ENCODE measurements around the gene NPIPB8. TPM values are rescaled to one million over a fixed set of nuclear protein-coding genes. Genes with fewer than 3 reads are reported as not detected.
"Not testable (repeated sequence)": the region's sequence is repeated elsewhere in the genome, so short reads cannot be mapped to it uniquely, and the experiment has no call there.

The NPIPB8 gene
- total RNA-seq: 2.0 TPM
- not detected for polyA plus RNA-seq

DNA sequence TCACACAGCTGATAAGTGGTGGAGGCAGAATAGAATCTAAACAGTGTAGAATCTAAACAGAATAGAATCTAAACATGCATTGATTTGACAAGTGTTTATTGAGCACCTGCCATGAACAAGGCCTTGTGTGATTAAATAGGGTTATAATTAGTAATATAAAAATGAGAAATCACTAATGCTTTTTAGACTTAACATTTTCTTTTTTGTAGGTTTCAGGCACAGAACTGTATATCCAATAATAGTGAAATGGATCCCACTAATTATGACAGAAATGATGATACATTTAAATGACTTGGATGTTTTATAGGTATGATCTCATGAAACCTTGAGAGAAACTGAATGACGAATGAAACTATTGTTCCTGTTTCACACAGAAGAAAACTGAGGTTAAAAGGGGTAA lies at the start of gene NPIPB8:
Gene NPIPB8 (plus strand): TSS at position 301 of the 400 bp plus-strand sequence. CDS start 296 bp downstream, outside the sequence.
- H3K36me3 ChIP-seq (ENCODE audit: insufficient read depth); DNase-seq (ENCODE audit: extremely low spot score): not testable (repeated sequence)
- WGBS: no CpG with 5 or more reads among the region's 1 CpG

DNA sequence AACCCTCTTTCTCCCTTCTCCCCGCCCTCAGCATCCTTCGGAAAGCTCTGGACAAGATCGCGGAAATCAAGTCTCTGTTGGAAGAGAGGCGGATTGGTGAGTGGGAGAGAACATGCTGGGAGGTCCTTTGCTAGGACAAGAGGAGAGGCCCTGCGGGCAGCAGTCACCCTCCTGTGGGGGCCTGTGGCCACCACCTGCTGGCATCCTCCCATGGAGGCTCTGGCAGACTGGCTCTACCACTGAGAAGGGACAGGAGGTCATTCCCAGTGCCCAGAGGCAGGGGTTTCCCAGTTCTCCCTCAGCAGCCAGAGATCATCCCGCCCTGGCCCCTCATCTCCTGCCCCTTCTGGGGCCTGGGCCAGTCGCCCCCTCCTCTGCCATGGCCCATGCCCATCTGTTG lies 48.8 kb upstream of the NPIPB8 start:
- Histone ChIP-seq H3K4me3 (ENCODE audit: low read depth, low read length) (no peak overlapping the region), H3K4me1 (ENCODE audit: insufficient read depth) (no peaks in the 10 kb centered on the region), H3K36me3 (ENCODE audit: insufficient read depth) (peaks cover 8% of the 10 kb centered on the region), H3K27ac (ENCODE audit: low read depth) (no peak overlapping the region)
- no peak for DNase-seq (ENCODE audit: extremely low spot score)
- 96% methylated on average over 8 of the region's 8 CpGs for WGBS

More for the DNA sequence above, at the start of gene NPIPB8:
- not testable (repeated sequence) for H3K27ac ChIP-seq (ENCODE audit: low read depth); H3K4me1 ChIP-seq (ENCODE audit: insufficient read depth); H3K4me3 ChIP-seq (ENCODE audit: low read depth, low read length)

- peaks cover 8% of the 10 kb centered on the region for H3K36me3 ChIP-seq (ENCODE audit: insufficient read depth)
- no peaks in the 10 kb centered on the region for H3K4me1 ChIP-seq (ENCODE audit: insufficient read depth)
- H3K4me3 ChIP-seq (ENCODE audit: low read depth, low read length): no peak overlapping the region
- DNase-seq (ENCODE audit: extremely low spot score): no peak
- WGBS: 95% methylated on average over 13 of the region's 13 CpGs
- H3K27ac ChIP-seq (ENCODE audit: low read depth): no peak overlapping the region
Observed at GRCh38 chr16:28589930-28590329, 47.9 kb upstream of the NPIPB8 start.

GRCh38 chr16:28590384-28591340 lies 47.2 kb upstream of the NPIPB8 start:
- peaks cover 8% of the 10 kb centered on the region for H3K36me3 ChIP-seq (ENCODE audit: insufficient read depth)
- no peak overlapping the region for H3K27ac ChIP-seq (ENCODE audit: low read depth)
- DNase-seq (ENCODE audit: extremely low spot score): no peak
- no peak overlapping the region for H3K4me3 ChIP-seq (ENCODE audit: low read depth, low read length)
- 95% methylated on average over 22 of the region's 22 CpGs for WGBS
- H3K4me1 ChIP-seq (ENCODE audit: insufficient read depth): no peaks in the 10 kb centered on the region

DNA sequence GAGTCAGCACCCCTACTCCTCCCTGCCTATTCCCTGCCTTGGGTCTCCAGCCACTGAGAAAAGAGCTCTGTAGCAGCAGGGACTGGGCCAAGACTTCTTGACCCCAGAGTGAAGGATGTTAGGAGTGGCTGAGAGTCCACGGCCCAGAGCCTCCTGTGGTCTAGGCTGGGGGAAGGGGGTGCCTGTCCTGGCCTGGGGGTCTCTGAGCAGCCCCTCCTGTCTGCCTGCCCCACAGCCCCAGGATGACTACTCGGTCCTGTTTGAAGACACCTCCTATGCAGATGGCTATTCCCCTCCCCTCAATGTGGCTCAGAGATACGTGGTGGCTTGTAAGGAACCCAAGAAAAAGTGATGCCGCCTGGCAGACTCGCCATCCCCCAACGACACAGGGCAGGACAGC lies 46.5 kb upstream of the NPIPB8 start:
- H3K36me3 ChIP-seq (ENCODE audit: insufficient read depth): peaks cover 8% of the 10 kb centered on the region
- DNase-seq (ENCODE audit: extremely low spot score): no peak
- 81% methylated on average over 6 of the region's 6 CpGs for WGBS
- H3K27ac ChIP-seq (ENCODE audit: low read depth): no peak overlapping the region
- no peaks in the 10 kb centered on the region for H3K4me1 ChIP-seq (ENCODE audit: insufficient read depth)
- no peak overlapping the region for H3K4me3 ChIP-seq (ENCODE audit: low read depth, low read length)

DNA sequence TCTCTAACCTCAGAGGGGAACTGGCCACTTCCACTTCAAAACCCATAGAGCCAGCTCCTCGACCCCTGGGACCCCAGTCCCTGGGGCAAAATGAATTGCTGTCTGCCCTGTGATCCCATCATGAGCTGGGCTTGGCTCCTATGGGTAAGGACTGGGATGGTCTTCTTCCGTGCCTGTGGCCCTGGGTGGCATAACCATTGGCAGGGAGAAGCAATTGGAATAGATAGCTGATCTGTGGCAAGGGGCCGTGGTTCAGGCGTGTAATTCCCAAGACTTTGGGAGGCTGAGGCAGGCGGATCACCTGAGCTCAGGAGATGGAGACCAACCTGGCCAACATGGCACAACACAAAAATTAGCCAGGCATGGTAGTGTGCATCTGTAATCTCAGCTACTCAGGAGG lies 45.4 kb upstream of the NPIPB8 start:
- Histone ChIP-seq H3K27ac (ENCODE audit: low read depth) (no peak overlapping the region), H3K4me3 (ENCODE audit: low read depth, low read length) (no peak overlapping the region), H3K36me3 (ENCODE audit: insufficient read depth) (peaks cover 8% of the 10 kb centered on the region), H3K4me1 (ENCODE audit: insufficient read depth) (no peaks in the 10 kb centered on the region)
- WGBS: 93% methylated on average over 5 of the region's 5 CpGs
- no peak for DNase-seq (ENCODE audit: extremely low spot score)

- H3K27ac ChIP-seq (ENCODE audit: low read depth): no peak overlapping the region
- no peak overlapping the region for H3K4me3 ChIP-seq (ENCODE audit: low read depth, low read length)
- WGBS: 87% methylated on average over 13 of the region's 13 CpGs
- no peaks in the 10 kb centered on the region for H3K4me1 ChIP-seq (ENCODE audit: insufficient read depth)
- H3K36me3 ChIP-seq (ENCODE audit: insufficient read depth): peaks cover 8% of the 10 kb centered on the region
- no peak for DNase-seq (ENCODE audit: extremely low spot score)
Observed at GRCh38 chr16:28592979-28593553, 44.8 kb upstream of the NPIPB8 start.

DNA sequence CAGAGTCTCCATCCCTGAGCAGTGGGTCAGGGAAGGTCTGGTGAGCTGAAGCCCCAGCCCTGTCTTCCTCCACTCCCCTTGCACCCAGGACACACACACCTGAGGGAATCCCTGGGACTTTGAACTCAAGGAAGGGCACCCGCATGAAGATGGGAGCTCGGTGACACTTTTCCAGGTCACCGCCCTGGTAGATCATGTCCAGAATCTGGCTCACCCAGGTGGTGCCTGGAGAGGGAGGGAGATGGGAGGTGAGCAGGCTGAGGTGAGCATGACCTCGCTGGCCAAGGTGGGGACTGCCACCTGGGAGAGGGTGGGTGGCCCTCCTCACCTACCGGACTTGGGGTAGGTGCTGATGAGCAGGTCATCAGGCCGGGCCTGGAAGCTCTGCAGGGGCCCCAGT lies 42.4 kb upstream of the NPIPB8 start:
- not testable (repeated sequence) for H3K36me3 ChIP-seq (ENCODE audit: insufficient read depth); H3K27ac ChIP-seq (ENCODE audit: low read depth); H3K4me1 ChIP-seq (ENCODE audit: insufficient read depth); DNase-seq (ENCODE audit: extremely low spot score); H3K4me3 ChIP-seq (ENCODE audit: low read depth, low read length)
- WGBS: 94% methylated on average over 6 of the region's 6 CpGs

DNA sequence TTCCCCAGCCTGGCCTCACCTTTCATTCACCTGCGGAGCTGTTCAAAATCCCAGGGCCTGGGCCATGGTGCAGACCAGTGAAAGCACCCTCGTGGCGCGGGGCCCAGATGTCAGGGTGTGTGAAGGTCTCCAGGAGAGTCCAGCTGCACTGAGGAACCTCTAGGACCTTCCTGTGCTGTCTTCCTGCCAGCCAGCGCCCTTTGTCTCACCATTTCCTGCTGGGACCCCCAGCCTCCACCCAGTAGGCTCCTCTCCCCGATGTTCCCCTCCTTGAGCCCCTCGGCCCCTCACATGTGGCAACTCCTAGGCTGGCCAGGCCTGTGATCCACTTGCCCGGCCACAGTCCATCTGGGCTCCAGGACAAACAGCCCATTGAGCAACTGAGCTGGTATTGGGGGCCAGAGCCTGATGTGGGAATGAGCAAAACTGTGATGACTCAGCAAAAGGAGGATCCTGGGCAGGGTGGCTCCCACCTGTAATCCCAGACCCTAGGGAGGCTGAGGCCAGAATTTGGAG lies 41.7 kb upstream of the NPIPB8 start:
- Histone ChIP-seq H3K27ac (ENCODE audit: low read depth) (no peak overlapping the region), H3K4me1 (ENCODE audit: insufficient read depth) (no peaks in the 10 kb centered on the region), H3K4me3 (ENCODE audit: low read depth, low read length) (no peak overlapping the region), H3K36me3 (ENCODE audit: insufficient read depth) (no peaks in the 10 kb centered on the region)
- DNase-seq (ENCODE audit: extremely low spot score): no peak
- 78% methylated on average over 8 of the region's 8 CpGs for WGBS

GRCh38 chr16:28596840-28597691 lies 40.8 kb upstream of the NPIPB8 start, which contains the start of gene SULT1A2:
SULT1A2 (minus strand) TSS chr16:28597050; CDS start chr16:28595930, 1,120 bp downstream.
- DNase-seq (ENCODE audit: extremely low spot score): no peak
- H3K4me3 ChIP-seq (ENCODE audit: low read depth, low read length): no peak within 1 kb of the TSS
- H3K27ac ChIP-seq (ENCODE audit: low read depth): no peak within 1 kb of the TSS
- WGBS: 29% methylated on average over 11 of the region's 11 CpGs
- H3K4me1 ChIP-seq (ENCODE audit: insufficient read depth): no peaks in the 10 kb centered on the region
- no peaks in the 10 kb centered on the region for H3K36me3 ChIP-seq (ENCODE audit: insufficient read depth)

DNA sequence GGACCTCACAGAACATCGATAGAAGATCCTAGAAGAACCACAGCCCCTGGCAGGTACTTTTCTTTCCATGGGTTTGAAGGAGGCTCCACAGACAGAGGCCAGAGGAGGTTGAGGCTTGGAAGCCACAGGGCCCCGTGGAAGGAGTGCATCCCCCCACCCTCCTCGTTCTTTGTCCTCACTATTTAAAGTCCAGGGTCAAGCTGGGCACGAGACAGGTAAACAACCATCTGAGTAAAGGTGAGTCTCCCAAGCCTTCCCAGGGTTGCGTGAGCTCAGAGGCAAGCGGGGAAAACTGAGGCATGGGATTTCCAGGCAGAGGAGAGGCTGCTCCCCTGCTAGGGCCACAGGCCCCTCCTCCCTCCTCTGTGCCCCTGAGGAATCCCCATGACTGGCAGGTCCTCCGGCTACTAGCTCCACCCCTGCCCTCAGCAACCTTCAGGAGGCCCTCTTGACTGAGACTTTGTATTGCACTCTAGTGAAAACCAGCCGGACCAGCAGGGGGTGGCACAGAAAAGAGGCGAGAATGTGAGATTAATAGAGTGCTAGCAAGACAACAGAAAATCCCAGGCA lies 40.1 kb upstream of the NPIPB8 start:
- DNase-seq (ENCODE audit: extremely low spot score): no peak
- WGBS: 73% methylated on average over 9 of the region's 9 CpGs
- Histone ChIP-seq H3K36me3 (ENCODE audit: insufficient read depth) (no peaks in the 10 kb centered on the region), H3K27ac (ENCODE audit: low read depth) (no peak overlapping the region), H3K4me3 (ENCODE audit: low read depth, low read length) (no peak overlapping the region), H3K4me1 (ENCODE audit: insufficient read depth) (no peaks in the 10 kb centered on the region)

DNA sequence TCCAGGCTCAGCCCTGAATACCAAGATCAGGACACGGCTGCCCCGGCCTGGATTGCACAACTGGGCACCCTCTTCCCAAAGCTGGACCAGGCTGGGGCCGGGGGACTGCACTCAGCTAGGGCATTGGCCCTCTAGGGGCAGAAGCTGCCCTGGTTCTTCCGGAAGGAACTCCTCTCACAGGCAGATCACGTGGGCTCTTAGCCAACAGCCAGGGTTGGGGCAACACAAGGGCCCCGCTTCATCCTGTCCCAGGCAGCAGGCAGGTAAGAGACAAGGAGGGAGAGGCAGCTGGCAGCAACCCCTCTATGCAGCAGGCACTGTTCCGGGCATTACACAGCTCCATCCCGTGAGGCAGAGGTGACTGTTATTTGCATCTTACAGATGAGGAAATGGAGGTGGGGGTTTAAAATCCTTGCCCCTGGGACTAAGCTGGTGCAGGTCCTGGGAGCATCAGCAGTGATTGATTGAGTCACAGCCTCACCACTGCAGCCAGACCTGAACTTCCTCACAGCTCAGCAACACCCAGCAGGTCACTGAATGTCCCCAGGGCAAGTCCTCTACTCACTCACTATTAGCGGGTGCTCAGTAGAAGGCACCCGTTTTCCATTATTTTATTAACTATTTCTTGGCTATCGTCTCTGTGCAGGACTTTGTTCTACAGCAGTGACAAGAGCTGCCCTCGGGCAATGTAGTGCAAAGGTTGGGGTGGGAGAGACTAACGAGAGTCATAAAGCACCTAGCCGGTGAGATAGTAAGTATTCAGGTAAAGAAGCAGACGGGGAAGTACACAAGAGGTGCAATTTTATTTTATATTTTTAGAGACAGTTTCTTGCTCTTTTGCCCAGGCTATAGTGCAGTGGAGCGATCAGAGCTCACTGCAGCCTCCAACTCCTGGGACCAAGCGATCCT lies 38.2 kb upstream of the NPIPB8 start:
- no CpG with 5 or more reads among the region's 17 CpGs for WGBS
- H3K4me1 ChIP-seq (ENCODE audit: insufficient read depth); DNase-seq (ENCODE audit: extremely low spot score); H3K27ac ChIP-seq (ENCODE audit: low read depth); H3K4me3 ChIP-seq (ENCODE audit: low read depth, low read length); H3K36me3 ChIP-seq (ENCODE audit: insufficient read depth): not testable (repeated sequence)

All from urinary bladder (tissue), 4 donors.